Liver (tissue), 9 donors: ENCODE results near the gene DOCK11. TPM values are rescaled to one million over a fixed set of nuclear protein-coding genes. Genes with fewer than 3 reads are reported as not detected.

Experiments used
- DNase-seq: peaks from one replicate; pipeline ENCODE4 v3.0.0-alpha.2; 2017; ENCODE audit warnings: low spot score
- H3K27ac ChIP-seq, 2 donors: one replicate each; pipeline ENCODE4 v1.7.0; 2013; ENCODE audit warnings: inconsistent platforms in 2 of 2, low read length in 2 of 2, control low read depth in 1 of 2, low read depth in 1 of 2, mild to moderate bottlenecking in 1 of 2
- H3K27me3 ChIP-seq, 4 donors: one replicate each; pipeline versions ENCODE4 v1.6.1 to v1.7.0; 2013; ENCODE audit warnings: low read length in 3 of 4, inconsistent platforms in 1 of 4, mild to moderate bottlenecking in 1 of 4, moderate library complexity in 1 of 4; ENCODE audit not compliant: control insufficient read depth in 4 of 4, insufficient read depth in 4 of 4
- H3K36me3 ChIP-seq, 4 donors: one replicate each; pipeline versions ENCODE4 v1.6.1 to v1.7.0; 2013; ENCODE audit warnings: low read length in 3 of 4, mild to moderate bottlenecking in 3 of 4, low read depth in 1 of 4, moderate library complexity in 1 of 4; ENCODE audit not compliant: control insufficient read depth in 4 of 4, insufficient read depth in 3 of 4
- H3K4me1 ChIP-seq, 4 donors: one replicate each; pipeline versions ENCODE4 v1.6.1 to v1.7.0; 2013; ENCODE audit warnings: low read length in 3 of 4, mild to moderate bottlenecking in 3 of 4, moderate library complexity in 1 of 4; ENCODE audit not compliant: control insufficient read depth in 4 of 4, insufficient read depth in 4 of 4
- H3K4me3 ChIP-seq, 3 donors: one replicate each; pipeline versions ENCODE4 v1.6.1 to v1.7.0; 2013; ENCODE audit warnings: low read length in 3 of 3, control low read depth in 1 of 3, low read depth in 1 of 3, mild to moderate bottlenecking in 1 of 3
- H3K9ac ChIP-seq, 2 donors: one replicate each; pipeline ENCODE4 v1.7.0; 2013; ENCODE audit warnings: low read length in 2 of 2, mild to moderate bottlenecking in 2 of 2, moderate library complexity in 2 of 2, control low read depth in 1 of 2, low read depth in 1 of 2
- H3K9me3 ChIP-seq, 4 donors: one replicate each; pipeline versions ENCODE4 v1.6.1 to v1.7.0; 2013; ENCODE audit warnings: low read length in 3 of 4; ENCODE audit not compliant: control insufficient read depth in 4 of 4
- ATF3 ChIP-seq: IDR thresholded peaks from 2 replicates; pipeline ENCODE4 v1.6.1; 2016; ENCODE audit warnings: antibody characterized with exemption
- CTCF ChIP-seq: fragments of 150-350 bp; IDR thresholded peaks from 2 replicates; pipeline ENCODE4 v1.5.1; 2017; ENCODE audit warnings: improper control_type of control experiment, low read depth, low read length; ENCODE audit not compliant: missing input control
- EGR1 ChIP-seq, 2 donors: IDR thresholded peaks; 2 replicates each; pipeline ENCODE4 v1.6.1; 2016 to 2018; ENCODE audit warnings: antibody characterized with exemption in 2 of 2, low read depth in 2 of 2
- FOXA1 ChIP-seq: IDR thresholded peaks from 2 replicates; pipeline ENCODE4 v1.6.1; 2016; ENCODE audit warnings: antibody characterized with exemption
- FOXA2 ChIP-seq: IDR thresholded peaks from 2 replicates; pipeline ENCODE4 v1.6.1; 2016; ENCODE audit warnings: antibody characterized with exemption
- GABPA ChIP-seq, 2 donors: IDR thresholded peaks in 1 of 2; conservative IDR thresholded peaks in 1 of 2; 2 replicates each; pipeline ENCODE4 v1.6.1; 2016; ENCODE audit warnings: antibody characterized with exemption in 2 of 2, mild to moderate bottlenecking in 1 of 2, moderate library complexity in 1 of 2
- HNF4A ChIP-seq, 2 donors: conservative IDR thresholded peaks; 2 replicates each; pipeline ENCODE4 v1.6.1; 2016; ENCODE audit warnings: antibody characterized with exemption in 2 of 2, mild to moderate bottlenecking in 2 of 2
- HNF4G ChIP-seq: IDR thresholded peaks from 2 replicates; pipeline ENCODE4 v1.6.1; 2016; ENCODE audit warnings: antibody characterized with exemption
- JUND ChIP-seq, 2 donors: IDR thresholded peaks; 2 replicates each; pipeline ENCODE4 v1.6.1; 2016; ENCODE audit warnings: antibody characterized with exemption in 2 of 2
- MAX ChIP-seq: IDR thresholded peaks from 2 replicates; pipeline ENCODE4 v1.6.1; 2016; ENCODE audit warnings: antibody characterized with exemption
- NR2F2 ChIP-seq: IDR thresholded peaks from 2 replicates; pipeline ENCODE4 v1.6.1; 2016; ENCODE audit warnings: antibody characterized with exemption
- RAD21 ChIP-seq, 2 donors: IDR thresholded peaks; 2 replicates each; pipeline ENCODE4 v1.6.1; 2016; ENCODE audit warnings: antibody characterized with exemption in 2 of 2, mild to moderate bottlenecking in 2 of 2
- REST ChIP-seq: IDR thresholded peaks from 2 replicates; pipeline ENCODE4 v1.6.1; 2016; ENCODE audit warnings: antibody characterized with exemption, mild to moderate bottlenecking
- RXRA ChIP-seq, 2 donors: IDR thresholded peaks; 2 replicates each; pipeline ENCODE4 v1.6.1; 2017 to 2018; ENCODE audit warnings: antibody characterized with exemption in 2 of 2, mild to moderate bottlenecking in 1 of 2
- SP1 ChIP-seq: IDR thresholded peaks from 2 replicates; pipeline ENCODE4 v1.6.1; 2018; ENCODE audit warnings: antibody characterized with exemption, mild to moderate bottlenecking
- TAF1 ChIP-seq: conservative IDR thresholded peaks from 2 replicates; pipeline ENCODE4 v1.6.1; 2016; ENCODE audit warnings: antibody characterized with exemption, mild to moderate bottlenecking
- YY1 ChIP-seq: IDR thresholded peaks from 2 replicates; pipeline ENCODE4 v1.6.1; 2016; ENCODE audit warnings: antibody characterized with exemption, mild to moderate bottlenecking
- ZBTB33 ChIP-seq: IDR thresholded peaks from 2 replicates; pipeline ENCODE4 v1.6.1; 2016; ENCODE audit warnings: antibody characterized with exemption
- WGBS: extraction: QIAGEN DNeasy Blood & Tissue Kit; methylation state at CpG from one replicate; pipeline ENCODE4 v1.1.7; 2013; 5-methylcytosine and 5-hydroxymethylcytosine counted together
- polyA plus RNA-seq, 2 donors: library from polyadenylated mRNA; stranded (reverse) in 1 of 2; unstranded in 1 of 2; fragments of 200-250 nt in 1 of 2; fragments of >200 nt in 1 of 2; fragmentation: Nextera tagmentation in 1 of 2; extraction: Ambion mirVana in 1 of 2; gene quantifications; one replicate each; pipeline versions ENCODE4 v1.2.1 to v1.2.3, GENCODE V29; 2013 to 2015
- total RNA-seq, 2 donors: library from RNA; depleted of rRNA; stranded (reverse); fragments of >200 nt; gene quantifications; one replicate each; pipeline ENCODE4 v1.2.3, GENCODE V29; 2014
- donor health status: healthy.
- donor health status: healthy.
- donor health status: healthy.
- donor health status: healthy.
- donor health status: healthy.

Gene DOCK11
- total and polyA plus RNA-seq, 4 donors: 1.3 to 9.3 (median 3.7) TPM

- Histone ChIP-seq H3K36me3 (no peaks in the 10 kb centered on the region), H3K9me3 (no peaks in the 10 kb centered on the region), H3K4me3 (no peak overlapping the region), H3K27ac (no peak overlapping the region), H3K27me3 (no peaks in the 10 kb centered on the region), H3K4me1 (peaks cover 0 to 6% (median 3%) of the 10 kb centered on the region in 4 donors), H3K9ac (no peak overlapping the region)
- DNase-seq: peak; percentile 33
- no peak for TF ChIP-seq MAX
- TF ChIP-seq FOXA1: no peak
- TF ChIP-seq SP1: no peak
- no peak for TF ChIP-seq GABPA (IDR thresholded peaks at IDR 0.05 in 1 of 2, conservative IDR thresholded peaks at IDR 0.05 in 1 of 2)
- TF ChIP-seq HNF4G: no peak
- no peak for TF ChIP-seq TAF1
- TF ChIP-seq ZBTB33: no peak
- no peak for TF ChIP-seq NR2F2
- TF ChIP-seq RAD21 (IDR thresholded peaks at IDR 0.05): peak; percentile 89 to 96
- no peak for TF ChIP-seq ATF3
- TF ChIP-seq RXRA (IDR thresholded peaks at IDR 0.05): peak; percentile 16 to 27
- peak; percentile 97 for TF ChIP-seq YY1
- no peak for TF ChIP-seq JUND (IDR thresholded peaks at IDR 0.05)
- TF ChIP-seq FOXA2: no peak
- TF ChIP-seq HNF4A (conservative IDR thresholded peaks at IDR 0.05): no peak
- TF ChIP-seq REST: no peak
- TF ChIP-seq CTCF: peak; percentile 85
- TF ChIP-seq EGR1 (IDR thresholded peaks at IDR 0.05; ENCODE audit: low read depth in 2 of 2): no peak
- 12% methylated on average over 7 of the region's 7 CpGs for WGBS
These were observed 108.4 kb downstream of the DOCK11 start for GRCh38 chrX:118603981-118604380.
